ENCODE data around the gene STK10.

STK10 gene

GRCh38 chr5:172063463-172064235 lies 124.4 kb downstream of the STK10 start:
- H3K9me2 ChIP-seq (ENCODE audit: low read depth, low read length), result no peaks in the 10 kb centered on the region
- TF ChIP-seq EZH2 (IDR thresholded peaks at IDR 0.05; ENCODE audit: borderline replicate concordance, low read length) (no peak), CTCF (IDR thresholded peaks at IDR 0.05; ENCODE audit: low read length) (no peak)
- H3K79me2 ChIP-seq (ENCODE audit: insufficient read depth, low read length), result no peaks in the 10 kb centered on the region
- H4K20me1 ChIP-seq (ENCODE audit: insufficient read depth, low read length), result no peaks in the 10 kb centered on the region
- peaks cover 11% of the 10 kb centered on the region for H3K4me1 ChIP-seq (ENCODE audit: insufficient read depth, low read length, severe bottlenecking)
- H3K4me2 ChIP-seq (ENCODE audit: low read length), result no peak overlapping the region
- no peaks in the 10 kb centered on the region for H3F3A ChIP-seq (ENCODE audit: insufficient read depth, low read length)
- no peak overlapping the region for H3K27ac ChIP-seq (ENCODE audit: low read depth, low read length, poor library complexity, severe bottlenecking)
- H3K9me3 ChIP-seq (ENCODE audit: low read length), result no peaks in the 10 kb centered on the region
- H3K9ac ChIP-seq (ENCODE audit: low read length), result no peak overlapping the region
- no peak overlapping the region for H3K4me3 ChIP-seq (ENCODE audit: low read depth, low read length, poor library complexity, severe bottlenecking)
- no peaks in the 10 kb centered on the region for H3K27me3 ChIP-seq (ENCODE audit: insufficient read depth, low read length)
- H3K36me3 ChIP-seq (ENCODE audit: insufficient read depth, low read length), result peaks cover 66% of the 10 kb centered on the region
- H2AFZ ChIP-seq (ENCODE audit: low read length), result no peak overlapping the region

DNA sequence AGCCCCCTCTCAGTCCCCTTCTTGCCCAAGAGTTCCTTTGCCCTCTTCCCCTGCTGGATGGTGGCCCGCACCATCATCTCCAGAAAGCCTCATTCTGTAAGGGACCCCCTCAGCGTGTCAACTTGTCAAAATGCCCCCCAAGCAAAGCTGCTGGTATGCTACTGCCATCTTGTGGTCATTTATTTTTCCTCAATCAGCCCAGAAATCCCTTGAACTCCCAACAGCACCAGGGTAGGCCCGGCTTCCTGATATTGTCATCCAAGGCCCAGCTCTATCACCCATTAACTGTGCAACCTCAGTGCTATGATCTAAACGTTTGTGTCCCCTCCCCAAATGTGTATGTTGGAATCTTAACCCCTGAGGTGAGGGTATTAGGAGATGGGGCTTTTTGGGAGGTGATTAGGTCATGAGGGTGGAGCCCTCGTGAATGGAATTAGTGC lies 128.3 kb downstream of the STK10 start:
- Histone ChIP-seq H3K4me2 (ENCODE audit: low read length) (no peak overlapping the region), H3K9me2 (ENCODE audit: low read depth, low read length) (no peaks in the 10 kb centered on the region), H3K27ac (ENCODE audit: low read depth, low read length, poor library complexity, severe bottlenecking) (no peak overlapping the region), H3K79me2 (ENCODE audit: insufficient read depth, low read length) (no peaks in the 10 kb centered on the region), H3K27me3 (ENCODE audit: insufficient read depth, low read length) (no peaks in the 10 kb centered on the region), H3K36me3 (ENCODE audit: insufficient read depth, low read length) (peaks cover 65% of the 10 kb centered on the region), H2AFZ (ENCODE audit: low read length) (no peak overlapping the region), H4K20me1 (ENCODE audit: insufficient read depth, low read length) (no peaks in the 10 kb centered on the region), H3K4me1 (ENCODE audit: insufficient read depth, low read length, severe bottlenecking) (no peaks in the 10 kb centered on the region), H3F3A (ENCODE audit: insufficient read depth, low read length) (no peaks in the 10 kb centered on the region), H3K4me3 (ENCODE audit: low read depth, low read length, poor library complexity, severe bottlenecking) (no peak overlapping the region), H3K9ac (ENCODE audit: low read length) (no peak overlapping the region), H3K9me3 (ENCODE audit: low read length) (no peaks in the 10 kb centered on the region)
- TF ChIP-seq EZH2 (IDR thresholded peaks at IDR 0.05; ENCODE audit: borderline replicate concordance, low read length) (no peak), CTCF (IDR thresholded peaks at IDR 0.05; ENCODE audit: low read length) (peak; percentile 70)

GRCh38 chr5:172058088-172058487 lies 129.9 kb downstream of the STK10 start:
- Histone ChIP-seq H3F3A (ENCODE audit: insufficient read depth, low read length) (no peaks in the 10 kb centered on the region), H3K36me3 (ENCODE audit: insufficient read depth, low read length) (peaks cover 61% of the 10 kb centered on the region)
- TF ChIP-seq CTCF (IDR thresholded peaks at IDR 0.05; ENCODE audit: low read length) (no peak), EZH2 (IDR thresholded peaks at IDR 0.05; ENCODE audit: borderline replicate concordance, low read length) (no peak)

More at GRCh38 chr5:172058088-172058487, 129.9 kb downstream of the STK10 start:
- no peak overlapping the region for H3K4me2 ChIP-seq (ENCODE audit: low read length)
- H3K9ac ChIP-seq (ENCODE audit: low read length), result no peak overlapping the region
- H3K79me2 ChIP-seq (ENCODE audit: insufficient read depth, low read length), result no peaks in the 10 kb centered on the region
- H3K27me3 ChIP-seq (ENCODE audit: insufficient read depth, low read length), result no peaks in the 10 kb centered on the region
- H3K4me3 ChIP-seq (ENCODE audit: low read depth, low read length, poor library complexity, severe bottlenecking), result no peak overlapping the region
- no peak overlapping the region for H2AFZ ChIP-seq (ENCODE audit: low read length)
- no peak overlapping the region for H3K27ac ChIP-seq (ENCODE audit: low read depth, low read length, poor library complexity, severe bottlenecking)
- H3K9me2 ChIP-seq (ENCODE audit: low read depth, low read length), result no peaks in the 10 kb centered on the region
- no peaks in the 10 kb centered on the region for H3K4me1 ChIP-seq (ENCODE audit: insufficient read depth, low read length, severe bottlenecking)
- no peaks in the 10 kb centered on the region for H3K9me3 ChIP-seq (ENCODE audit: low read length)
- no peaks in the 10 kb centered on the region for H4K20me1 ChIP-seq (ENCODE audit: insufficient read depth, low read length)
